GM12892 (cell line): ENCODE data around the gene TATDN2.

Experiments used
- DNase-seq: peaks from one replicate; pipeline ENCODE4 v3.0.0; 2011; ENCODE audit not compliant: insufficient read length
- FAIRE-seq: peaks from 2 replicates; lab custom pipeline; 2011; peaks lifted over from hg19 to GRCh38; lab: Jason Lieb, UNC
- POLR2A ChIP-seq: IDR thresholded peaks from 2 replicates; pipeline ENCODE4 v1.6.1; 2011; ENCODE audit warnings: low read depth, low read length, control low read depth
- POLR2AphosphoS5 ChIP-seq: IDR thresholded peaks from 2 replicates; pipeline ENCODE4 v1.6.1; 2011; ENCODE audit warnings: low read depth, low read length, control low read depth
- TAF1 ChIP-seq: IDR thresholded peaks from 2 replicates; pipeline ENCODE4 v1.6.1; 2011; ENCODE audit warnings: low read depth, mild to moderate bottlenecking, control low read depth, low read length, borderline replicate concordance

TATDN2 gene

GRCh38 chr3:10330319-10330718 lies 82.1 kb downstream of the TATDN2 start:
- FAIRE-seq = no peak
- TF ChIP-seq POLR2A = no peak
- no peak for TF ChIP-seq POLR2AphosphoS5
- no peak for TF ChIP-seq TAF1

More at GRCh38 chr3:10330319-10330718, 82.1 kb downstream of the TATDN2 start:
- DNase-seq = no peak
